BJ (cell line): Measurements from ENCODE around the gene UBXN11. TPM values are rescaled to one million over a fixed set of nuclear protein-coding genes. Genes with fewer than 3 reads are reported as not detected.
"Not testable (repeated sequence)": the region's sequence is repeated elsewhere in the genome, so short reads cannot be mapped to it uniquely, and the experiment has no call there.

ENCODE experiments used
- CTCF ChIA-PET: fragments of 350-600 bp; formaldehyde crosslinking; extraction: SDS; loops from one replicate; lab custom pipeline; 2021; ENCODE audit warnings: antibody characterized with exemption, inconsistent platforms; lab: Yijun Ruan, JAX
- POLR2A ChIA-PET: fragments of 300-600 bp; sonication (Branson Sonifier 250); formaldehyde crosslinking; extraction: SDS; loops from one replicate; lab custom pipeline; 2021; ENCODE audit warnings: antibody characterized with exemption; lab: Charles Lee
- DNase-seq: peaks from one replicate; pipeline ENCODE4 v3.0.0-alpha.2; 2011; ENCODE audit warnings: low read depth
- H3K27me3 ChIP-seq: 2 replicates; pipeline ENCODE4 v1.6.0; 2011; ENCODE audit warnings: low read length; ENCODE audit not compliant: control insufficient read depth, insufficient read depth
- H3K36me3 ChIP-seq: 2 replicates; pipeline ENCODE4 v1.5.1; 2011; ENCODE audit warnings: low read length; ENCODE audit not compliant: control insufficient read depth, insufficient read depth
- H3K4me3 ChIP-seq: 2 replicates; pipeline ENCODE4 v1.5.1; 2011; ENCODE audit warnings: low read depth, mild to moderate bottlenecking, control low read depth, low read length
- polyA plus RNA-seq: library from polyadenylated mRNA; depleted of rRNA; stranded (reverse); fragments of >200 nt; gene quantifications from 2 replicates; pipeline ENCODE4 v1.2.3, GENCODE V29; 2011
- TF ChIP-seq, protein P1 (sequence below): IDR thresholded peaks from 2 replicates; pipeline ENCODE4 v1.5.1; 2011; ENCODE audit warnings: low read depth, mild to moderate bottlenecking, control low read depth, inconsistent platforms, low read length, moderate library complexity; ENCODE audit not compliant: insufficient read depth

The UBXN11 gene
- polyA plus RNA-seq, 1 experiment, result 12.9 TPM

DNA sequence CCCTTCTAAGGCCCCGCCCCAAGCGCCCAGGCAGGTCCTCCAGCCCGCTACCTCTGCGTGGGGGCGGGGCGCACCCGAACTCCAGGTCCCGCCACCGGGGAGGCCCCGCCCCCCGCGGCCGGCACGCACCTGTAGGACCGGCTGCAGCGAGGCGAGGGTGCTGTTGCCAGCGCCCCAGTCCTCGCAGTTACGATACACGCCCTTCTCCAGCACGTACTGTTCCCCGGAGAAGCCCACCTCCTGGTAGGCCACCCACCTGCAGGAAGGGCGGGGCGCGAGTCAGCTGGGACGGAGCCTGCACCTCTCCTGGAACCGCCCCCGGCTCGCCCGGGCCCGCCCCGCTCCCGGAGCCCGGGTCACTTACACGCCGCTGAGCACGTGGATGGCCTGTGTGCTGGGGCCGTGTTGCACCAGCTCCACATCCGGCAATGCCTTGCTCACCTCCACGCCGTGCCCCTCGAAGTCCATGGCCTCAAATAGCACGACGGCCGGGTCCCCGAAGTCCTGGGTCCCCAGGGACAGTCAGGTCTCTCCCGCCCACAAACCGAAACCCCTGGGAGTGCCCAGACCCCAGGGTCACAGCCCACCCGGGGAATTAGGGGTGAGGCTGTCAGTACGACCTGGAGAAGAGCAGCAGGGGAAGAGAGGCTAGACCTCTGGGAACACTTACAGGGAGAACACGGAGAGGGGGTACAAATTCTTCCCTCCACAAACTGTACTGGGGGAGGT, 30.2 kb upstream of the UBXN11 start:
- H3K27me3 ChIP-seq, result peaks cover 8% of the 10 kb centered on the region; the same call in 1 of the 2 replicates
- TF ChIP-seq, protein P1, sequence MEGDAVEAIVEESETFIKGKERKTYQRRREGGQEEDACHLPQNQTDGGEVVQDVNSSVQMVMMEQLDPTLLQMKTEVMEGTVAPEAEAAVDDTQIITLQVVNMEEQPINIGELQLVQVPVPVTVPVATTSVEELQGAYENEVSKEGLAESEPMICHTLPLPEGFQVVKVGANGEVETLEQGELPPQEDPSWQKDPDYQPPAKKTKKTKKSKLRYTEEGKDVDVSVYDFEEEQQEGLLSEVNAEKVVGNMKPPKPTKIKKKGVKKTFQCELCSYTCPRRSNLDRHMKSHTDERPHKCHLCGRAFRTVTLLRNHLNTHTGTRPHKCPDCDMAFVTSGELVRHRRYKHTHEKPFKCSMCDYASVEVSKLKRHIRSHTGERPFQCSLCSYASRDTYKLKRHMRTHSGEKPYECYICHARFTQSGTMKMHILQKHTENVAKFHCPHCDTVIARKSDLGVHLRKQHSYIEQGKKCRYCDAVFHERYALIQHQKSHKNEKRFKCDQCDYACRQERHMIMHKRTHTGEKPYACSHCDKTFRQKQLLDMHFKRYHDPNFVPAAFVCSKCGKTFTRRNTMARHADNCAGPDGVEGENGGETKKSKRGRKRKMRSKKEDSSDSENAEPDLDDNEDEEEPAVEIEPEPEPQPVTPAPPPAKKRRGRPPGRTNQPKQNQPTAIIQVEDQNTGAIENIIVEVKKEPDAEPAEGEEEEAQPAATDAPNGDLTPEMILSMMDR, result no peak
- peak overlapping the region; percentile 61 for H3K4me3 ChIP-seq
- no peaks in the 10 kb centered on the region for H3K36me3 ChIP-seq
- no peak for DNase-seq
- ChIA-PET POLR2A (no interaction called here), CTCF (interaction anchor here (1.4 kb wide), 1 partner anchor 80 kb away, joined by 8 read pairs; no protein-coding TSS in a partner anchor)

DNA sequence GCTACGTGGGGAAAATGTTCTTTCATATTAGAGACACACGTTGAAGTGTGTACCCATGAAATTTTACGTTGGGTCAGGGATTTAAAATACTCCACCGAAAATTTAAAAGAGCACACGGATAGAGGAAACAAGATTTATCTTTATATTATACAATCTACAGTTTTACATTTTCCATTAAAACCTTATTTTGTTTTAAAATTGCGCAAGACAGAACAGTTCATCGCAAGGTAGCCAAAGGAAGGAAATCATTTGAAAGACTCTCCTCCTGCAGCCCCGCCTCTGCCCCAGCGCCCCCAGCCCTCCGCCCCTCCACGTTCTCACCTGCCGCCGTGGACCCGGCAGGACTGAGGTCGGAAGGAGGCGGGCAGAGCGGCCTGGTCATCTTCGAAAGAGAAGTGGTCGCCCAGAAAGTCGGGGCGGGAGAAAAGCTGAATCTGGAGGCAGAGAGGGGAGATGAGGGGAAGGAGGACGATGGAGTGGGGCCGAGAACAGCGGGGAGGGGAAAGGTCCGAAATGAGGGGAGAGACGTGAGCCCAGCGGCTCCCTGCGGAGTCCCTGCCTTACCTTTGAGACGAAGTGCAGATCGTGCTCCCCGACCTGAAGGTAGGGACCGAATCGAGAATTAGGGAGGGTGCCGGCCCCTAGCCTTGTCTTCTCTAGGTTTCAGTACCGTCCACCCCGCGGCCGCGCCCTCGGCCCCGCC, 29.5 kb upstream of the UBXN11 start:
- H3K27me3 ChIP-seq, result peaks cover 8% of the 10 kb centered on the region; the same call in 1 of the 2 replicates
- CTCF ChIA-PET, result interaction anchor here (0.8 to 1.4 kb wide), 3 partner anchors 27 to 81 kb away, joined by 3 to 8 read pairs (median 6); no protein-coding TSS in a partner anchor
- H3K4me3 ChIP-seq, result peak overlapping the region; percentile 61
- DNase-seq, result no peak
- TF ChIP-seq, protein P1, result no peak
- POLR2A ChIA-PET, result no interaction called here
- no peaks in the 10 kb centered on the region for H3K36me3 ChIP-seq

DNA sequence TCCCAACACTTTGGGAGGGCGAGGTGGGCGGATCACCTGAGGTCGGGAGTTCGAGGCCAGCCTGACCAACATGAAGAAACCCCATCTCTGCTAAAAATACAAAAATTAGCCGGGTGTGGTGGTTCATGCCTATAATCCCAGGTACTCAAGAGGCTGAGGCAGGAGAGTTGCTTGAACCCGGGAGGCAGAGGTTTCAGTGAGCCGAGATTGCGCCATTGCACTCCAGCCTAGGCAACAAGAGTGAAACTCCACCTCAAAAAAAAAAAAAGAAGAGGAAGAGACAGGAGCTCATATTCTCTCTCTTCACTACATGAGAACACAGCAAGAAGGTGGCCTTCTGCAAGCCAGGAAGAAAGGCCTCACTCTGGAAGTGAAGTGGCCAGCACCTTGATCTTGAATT, 26.9 kb upstream of the UBXN11 start:
- H3K27me3 ChIP-seq, DNase-seq, POLR2A ChIA-PET, H3K4me3 ChIP-seq, H3K36me3 ChIP-seq: not testable (repeated sequence)
- CTCF ChIA-PET, result interaction anchor here (0.6 to 1.4 kb wide), 3 partner anchors 12 to 325 kb away, joined by 3 to 5 read pairs (median 4); no protein-coding TSS in a partner anchor

DNA sequence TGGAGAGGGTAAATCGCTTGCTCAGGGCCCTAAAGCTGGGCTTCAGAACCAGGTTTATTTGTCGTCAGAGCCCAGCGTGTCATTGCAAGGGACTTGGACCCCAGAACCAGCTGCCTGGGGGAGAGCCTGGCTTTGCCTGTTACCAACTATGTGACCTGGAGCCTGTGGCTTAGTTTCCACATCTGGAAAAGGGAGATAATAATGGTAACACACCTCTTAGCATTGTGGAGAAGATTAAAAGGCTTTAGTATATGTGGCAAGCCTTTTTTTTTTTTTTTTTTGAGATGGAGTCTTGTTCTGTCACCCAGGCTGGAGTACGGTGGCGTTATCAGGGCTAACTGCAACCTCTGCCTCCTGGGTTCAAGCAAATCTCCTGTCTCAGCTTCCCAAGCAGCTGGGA, 23.8 kb upstream of the UBXN11 start:
- Histone ChIP-seq H3K36me3 (no peaks in the 10 kb centered on the region), H3K27me3 (0 out of 2 replicates have a peak, but pooled peaks cover 1% of the 10 kb centered on the region), H3K4me3 (no peak overlapping the region)
- CTCF ChIA-PET, result interaction anchor here (0.9 to 1.7 kb wide), 4 partner anchors 9 to 50 kb away, joined by 3 to 9 read pairs (median 5); partner anchors contain the start of gene SH3BGRL3
- no peak for DNase-seq
- TF ChIP-seq, protein P1, result no peak
- POLR2A ChIA-PET, result no interaction called here

DNA sequence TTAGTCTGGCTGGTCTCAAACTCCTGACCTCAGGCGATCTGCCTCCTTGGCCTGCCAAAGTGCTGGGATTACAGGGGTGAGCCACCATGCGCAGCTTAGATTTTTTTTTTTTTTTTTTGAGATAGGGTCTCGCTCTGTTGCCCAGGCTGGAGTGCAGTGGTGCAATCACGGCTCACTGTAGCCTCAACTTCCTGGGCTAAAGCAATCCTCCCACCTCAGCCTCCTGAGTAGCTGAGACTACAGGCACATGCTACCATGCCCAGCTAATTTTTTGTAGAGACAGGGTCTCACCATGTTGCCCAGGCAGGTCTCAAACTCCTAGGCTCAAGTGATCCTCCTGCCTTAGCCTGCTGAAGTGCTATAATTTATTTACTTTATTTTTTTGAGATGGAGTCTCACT, 22.9 kb upstream of the UBXN11 start:
- CTCF ChIA-PET, result interaction anchor here (1.4 to 1.7 kb wide), 2 partner anchors 8 to 35 kb away, joined by 7 to 9 read pairs; no protein-coding TSS in a partner anchor
- DNase-seq, H3K27me3 ChIP-seq, H3K4me3 ChIP-seq, POLR2A ChIA-PET, H3K36me3 ChIP-seq: not testable (repeated sequence)

DNA sequence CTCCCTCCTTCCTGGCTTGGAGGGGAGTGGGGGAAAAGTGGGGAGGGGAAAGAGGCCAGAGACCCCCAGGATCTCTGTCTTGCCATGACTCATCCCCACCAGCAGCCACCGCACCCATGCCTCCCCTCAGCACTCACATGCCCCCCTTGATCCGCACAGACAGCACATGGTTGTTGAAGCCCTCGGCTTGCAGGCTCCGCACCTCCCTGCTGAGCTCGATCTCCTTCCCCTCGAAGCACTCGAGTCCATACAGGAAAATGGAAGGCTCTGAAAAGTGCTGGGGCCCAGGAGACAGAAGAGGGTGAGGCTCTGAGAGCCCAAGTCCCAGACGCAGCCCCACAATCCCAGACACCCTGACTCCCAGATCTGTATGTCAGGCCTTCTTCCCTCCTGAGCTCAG, 22.2 kb upstream of the UBXN11 start:
- ChIA-PET CTCF (no interaction called here), POLR2A (no interaction called here)
- Histone ChIP-seq H3K27me3 (0 out of 2 replicates have a peak, but pooled peaks cover 3% of the 10 kb centered on the region), H3K36me3 (no peaks in the 10 kb centered on the region), H3K4me3 (no peak overlapping the region)
- TF ChIP-seq, protein P1, result no peak
- no peak for DNase-seq
